Measurements from ENCODE around the gene BCL7C.

BCL7C gene

GRCh38 chr16:30922420-30922959 is 28.6 kb upstream of the BCL7C start:
- DNase-seq: peak; percentile 99

- DNase-seq: peak; percentile 89
Measured at GRCh38 chr16:30921748-30922419, 28.0 kb upstream of the BCL7C start.

GRCh38 chr16:30921459-30921747 is 27.5 kb upstream of the BCL7C start:
- DNase-seq: no peak

GRCh38 chr16:30920891-30921290 is 27.0 kb upstream of the BCL7C start:
- DNase-seq: no peak

- DNase-seq: no peak
Measured at GRCh38 chr16:30918614-30919013, 24.7 kb upstream of the BCL7C start.

- no peak for DNase-seq
Measured at GRCh38 chr16:30914830-30915229, 21.0 kb upstream of the BCL7C start.

- no peak for DNase-seq
Measured at GRCh38 chr16:30912794-30913412, 19.0 kb upstream of the BCL7C start.

GRCh38 chr16:30910427-30911029 is 16.7 kb upstream of the BCL7C start:
- DNase-seq: no peak

- DNase-seq: no peak
Measured at GRCh38 chr16:30907064-30907463, 13.2 kb upstream of the BCL7C start.

- no peak for DNase-seq
Measured at GRCh38 chr16:30904114-30904780, 10.4 kb upstream of the BCL7C start.

- no peak for DNase-seq
Measured at GRCh38 chr16:30903596-30903995, 9.7 kb upstream of the BCL7C start.

GRCh38 chr16:30903002-30903401 is 9.1 kb upstream of the BCL7C start:
- no peak for DNase-seq

- peak; percentile 63 for DNase-seq
Measured at GRCh38 chr16:30902029-30902972, 8.4 kb upstream of the BCL7C start.

GRCh38 chr16:30901201-30902028 is 7.5 kb upstream of the BCL7C start:
- no peak for DNase-seq

- DNase-seq: no peak
Measured at GRCh38 chr16:30900588-30900987, 6.7 kb upstream of the BCL7C start.

GRCh38 chr16:30899794-30900193 is 5.9 kb upstream of the BCL7C start:
- no peak for DNase-seq

GRCh38 chr16:30896889-30897733 is 3.2 kb upstream of the BCL7C start:
- DNase-seq: peak; percentile 79

GRCh38 chr16:30896261-30896888 is 2.5 kb upstream of the BCL7C start, which contains the start of gene CTF1:
TSS of gene CTF1 (plus strand) at chr16:30896614. CDS start at chr16:30896644, 30 bp downstream.
- peak; percentile 62 for DNase-seq

- DNase-seq: no peak
Measured at GRCh38 chr16:30895627-30896260, 1.9 kb upstream of the BCL7C start.

All from NCI-H510A (cell line).